Measurements from ENCODE around the gene PNKP. TPM values are rescaled to one million over a fixed set of nuclear protein-coding genes. Genes with fewer than 3 reads are reported as not detected.

Gene PNKP
- total and polyA plus RNA-seq, 10 of the 15 experiments (the other 5 are each of a cell fraction or from before 2014, with no cell fraction given) = 2.9 to 82.3 (median 33.2) TPM

- Histone ChIP-seq H3K79me2 (ENCODE audit: control insufficient read depth, insufficient read depth, low read length) (no peaks in the 10 kb centered on the region), H3K9ac (ENCODE audit: control insufficient read depth, insufficient read depth, low read length) (no peak overlapping the region), H3K4me2 (ENCODE audit: control insufficient read depth, insufficient read depth) (no peak overlapping the region), H3K27me3 (replicated peaks in 1 of 2; ENCODE audit: control insufficient read depth in 2 of 2, insufficient read depth in 2 of 2, low read length in 1 of 2) (no peaks in the 10 kb centered on the region), H3K4me3 (no peak overlapping the region), H3K27ac (ENCODE audit: control insufficient read depth, insufficient read depth) (no peak overlapping the region), H3K4me1 (ENCODE audit: control insufficient read depth, insufficient read depth, low read length) (no peaks in the 10 kb centered on the region), H3K36me3 (ENCODE audit: control insufficient read depth in 2 of 2, insufficient read depth in 2 of 2, low read length in 1 of 2) (peaks cover 16 to 23% of the 10 kb centered on the region in 2 experiments), H3K9me3 (replicated peaks; ENCODE audit: control insufficient read depth, insufficient read depth, low read length) (no peaks in the 10 kb centered on the region), H4K20me1 (ENCODE audit: control insufficient read depth, insufficient read depth) (no peaks in the 10 kb centered on the region), H2AFZ (ENCODE audit: control insufficient read depth, low read depth, low read length) (no peak overlapping the region)
- in situ Hi-C loops (cut with MboI) (no loop called here), intact Hi-C loops (cut with micrococcal nuclease; ENCODE audit: unreplicated experiment) (no loop called here)
- no TSS peak for BruUV-seq (replicated peaks)
- RAD21 ChIA-PET (ENCODE audit: unreplicated experiment) = no interaction called here
- CTCF ChIA-PET = interaction anchor here (1.2 kb wide), 1 partner anchor 101 kb away, joined by 3 read pairs; no protein-coding TSS in a partner anchor
- DNase-seq (ENCODE audit: low read depth, low spot score) (no peak), FAIRE-seq (no peak), ATAC-seq (no peak)
- SMC1A ChIA-PET (ENCODE audit: uncharacterized antibody, unreplicated experiment) = no interaction called here
- POLR2A ChIA-PET = no interaction called here
- WGBS (ENCODE audit: insufficient coverage, insufficient replicate concordance, low lambda C conversion rate, missing lambda C conversion rate) = 90% methylated on average over 5 of the region's 5 CpGs
- TF ChIP-seq, protein P1, sequence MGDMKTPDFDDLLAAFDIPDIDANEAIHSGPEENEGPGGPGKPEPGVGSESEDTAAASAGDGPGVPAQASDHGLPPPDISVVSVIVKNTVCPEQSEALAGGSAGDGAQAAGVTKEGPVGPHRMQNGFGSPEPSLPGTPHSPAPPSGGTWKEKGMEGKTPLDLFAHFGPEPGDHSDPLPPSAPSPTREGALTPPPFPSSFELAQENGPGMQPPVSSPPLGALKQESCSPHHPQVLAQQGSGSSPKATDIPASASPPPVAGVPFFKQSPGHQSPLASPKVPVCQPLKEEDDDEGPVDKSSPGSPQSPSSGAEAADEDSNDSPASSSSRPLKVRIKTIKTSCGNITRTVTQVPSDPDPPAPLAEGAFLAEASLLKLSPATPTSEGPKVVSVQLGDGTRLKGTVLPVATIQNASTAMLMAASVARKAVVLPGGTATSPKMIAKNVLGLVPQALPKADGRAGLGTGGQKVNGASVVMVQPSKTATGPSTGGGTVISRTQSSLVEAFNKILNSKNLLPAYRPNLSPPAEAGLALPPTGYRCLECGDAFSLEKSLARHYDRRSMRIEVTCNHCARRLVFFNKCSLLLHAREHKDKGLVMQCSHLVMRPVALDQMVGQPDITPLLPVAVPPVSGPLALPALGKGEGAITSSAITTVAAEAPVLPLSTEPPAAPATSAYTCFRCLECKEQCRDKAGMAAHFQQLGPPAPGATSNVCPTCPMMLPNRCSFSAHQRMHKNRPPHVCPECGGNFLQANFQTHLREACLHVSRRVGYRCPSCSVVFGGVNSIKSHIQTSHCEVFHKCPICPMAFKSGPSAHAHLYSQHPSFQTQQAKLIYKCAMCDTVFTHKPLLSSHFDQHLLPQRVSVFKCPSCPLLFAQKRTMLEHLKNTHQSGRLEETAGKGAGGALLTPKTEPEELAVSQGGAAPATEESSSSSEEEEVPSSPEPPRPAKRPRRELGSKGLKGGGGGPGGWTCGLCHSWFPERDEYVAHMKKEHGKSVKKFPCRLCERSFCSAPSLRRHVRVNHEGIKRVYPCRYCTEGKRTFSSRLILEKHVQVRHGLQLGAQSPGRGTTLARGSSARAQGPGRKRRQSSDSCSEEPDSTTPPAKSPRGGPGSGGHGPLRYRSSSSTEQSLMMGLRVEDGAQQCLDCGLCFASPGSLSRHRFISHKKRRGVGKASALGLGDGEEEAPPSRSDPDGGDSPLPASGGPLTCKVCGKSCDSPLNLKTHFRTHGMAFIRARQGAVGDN (IDR thresholded peaks at IDR 0.05) = no peak
- TF ChIP-seq EP300 (IDR thresholded peaks at IDR 0.05; ENCODE audit: borderline replicate concordance in 1 of 2, control insufficient read depth in 1 of 2, low read depth in 2 of 2, low read length in 2 of 2) (no peak), SUZ12 (IDR thresholded peaks at IDR 0.05; ENCODE audit: unreplicated experiment) (no peak), TCF12 (IDR thresholded peaks at IDR 0.05; ENCODE audit: low read depth, low read length) (no peak), CHD2 (IDR thresholded peaks at IDR 0.05; ENCODE audit: borderline replicate concordance, low read depth, low read length) (no peak), CHD1 (IDR thresholded peaks at IDR 0.05; ENCODE audit: low read depth, low read length) (no peak), BACH1 (IDR thresholded peaks at IDR 0.05; ENCODE audit: borderline replicate concordance) (no peak)
- TF ChIP-seq, protein P2, sequence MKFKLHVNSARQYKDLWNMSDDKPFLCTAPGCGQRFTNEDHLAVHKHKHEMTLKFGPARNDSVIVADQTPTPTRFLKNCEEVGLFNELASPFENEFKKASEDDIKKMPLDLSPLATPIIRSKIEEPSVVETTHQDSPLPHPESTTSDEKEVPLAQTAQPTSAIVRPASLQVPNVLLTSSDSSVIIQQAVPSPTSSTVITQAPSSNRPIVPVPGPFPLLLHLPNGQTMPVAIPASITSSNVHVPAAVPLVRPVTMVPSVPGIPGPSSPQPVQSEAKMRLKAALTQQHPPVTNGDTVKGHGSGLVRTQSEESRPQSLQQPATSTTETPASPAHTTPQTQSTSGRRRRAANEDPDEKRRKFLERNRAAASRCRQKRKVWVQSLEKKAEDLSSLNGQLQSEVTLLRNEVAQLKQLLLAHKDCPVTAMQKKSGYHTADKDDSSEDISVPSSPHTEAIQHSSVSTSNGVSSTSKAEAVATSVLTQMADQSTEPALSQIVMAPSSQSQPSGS (IDR thresholded peaks at IDR 0.05; ENCODE audit: low read length) = no peak
- TF ChIP-seq, protein P3, sequence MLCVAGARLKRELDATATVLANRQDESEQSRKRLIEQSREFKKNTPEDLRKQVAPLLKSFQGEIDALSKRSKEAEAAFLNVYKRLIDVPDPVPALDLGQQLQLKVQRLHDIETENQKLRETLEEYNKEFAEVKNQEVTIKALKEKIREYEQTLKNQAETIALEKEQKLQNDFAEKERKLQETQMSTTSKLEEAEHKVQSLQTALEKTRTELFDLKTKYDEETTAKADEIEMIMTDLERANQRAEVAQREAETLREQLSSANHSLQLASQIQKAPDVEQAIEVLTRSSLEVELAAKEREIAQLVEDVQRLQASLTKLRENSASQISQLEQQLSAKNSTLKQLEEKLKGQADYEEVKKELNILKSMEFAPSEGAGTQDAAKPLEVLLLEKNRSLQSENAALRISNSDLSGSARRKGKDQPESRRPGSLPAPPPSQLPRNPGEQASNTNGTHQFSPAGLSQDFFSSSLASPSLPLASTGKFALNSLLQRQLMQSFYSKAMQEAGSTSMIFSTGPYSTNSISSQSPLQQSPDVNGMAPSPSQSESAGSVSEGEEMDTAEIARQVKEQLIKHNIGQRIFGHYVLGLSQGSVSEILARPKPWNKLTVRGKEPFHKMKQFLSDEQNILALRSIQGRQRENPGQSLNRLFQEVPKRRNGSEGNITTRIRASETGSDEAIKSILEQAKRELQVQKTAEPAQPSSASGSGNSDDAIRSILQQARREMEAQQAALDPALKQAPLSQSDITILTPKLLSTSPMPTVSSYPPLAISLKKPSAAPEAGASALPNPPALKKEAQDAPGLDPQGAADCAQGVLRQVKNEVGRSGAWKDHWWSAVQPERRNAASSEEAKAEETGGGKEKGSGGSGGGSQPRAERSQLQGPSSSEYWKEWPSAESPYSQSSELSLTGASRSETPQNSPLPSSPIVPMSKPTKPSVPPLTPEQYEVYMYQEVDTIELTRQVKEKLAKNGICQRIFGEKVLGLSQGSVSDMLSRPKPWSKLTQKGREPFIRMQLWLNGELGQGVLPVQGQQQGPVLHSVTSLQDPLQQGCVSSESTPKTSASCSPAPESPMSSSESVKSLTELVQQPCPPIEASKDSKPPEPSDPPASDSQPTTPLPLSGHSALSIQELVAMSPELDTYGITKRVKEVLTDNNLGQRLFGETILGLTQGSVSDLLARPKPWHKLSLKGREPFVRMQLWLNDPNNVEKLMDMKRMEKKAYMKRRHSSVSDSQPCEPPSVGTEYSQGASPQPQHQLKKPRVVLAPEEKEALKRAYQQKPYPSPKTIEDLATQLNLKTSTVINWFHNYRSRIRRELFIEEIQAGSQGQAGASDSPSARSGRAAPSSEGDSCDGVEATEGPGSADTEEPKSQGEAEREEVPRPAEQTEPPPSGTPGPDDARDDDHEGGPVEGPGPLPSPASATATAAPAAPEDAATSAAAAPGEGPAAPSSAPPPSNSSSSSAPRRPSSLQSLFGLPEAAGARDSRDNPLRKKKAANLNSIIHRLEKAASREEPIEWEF (IDR thresholded peaks at IDR 0.05; ENCODE audit: insufficient replicate concordance, low read depth, low read length) = no peak
- TF ChIP-seq, protein P4, sequence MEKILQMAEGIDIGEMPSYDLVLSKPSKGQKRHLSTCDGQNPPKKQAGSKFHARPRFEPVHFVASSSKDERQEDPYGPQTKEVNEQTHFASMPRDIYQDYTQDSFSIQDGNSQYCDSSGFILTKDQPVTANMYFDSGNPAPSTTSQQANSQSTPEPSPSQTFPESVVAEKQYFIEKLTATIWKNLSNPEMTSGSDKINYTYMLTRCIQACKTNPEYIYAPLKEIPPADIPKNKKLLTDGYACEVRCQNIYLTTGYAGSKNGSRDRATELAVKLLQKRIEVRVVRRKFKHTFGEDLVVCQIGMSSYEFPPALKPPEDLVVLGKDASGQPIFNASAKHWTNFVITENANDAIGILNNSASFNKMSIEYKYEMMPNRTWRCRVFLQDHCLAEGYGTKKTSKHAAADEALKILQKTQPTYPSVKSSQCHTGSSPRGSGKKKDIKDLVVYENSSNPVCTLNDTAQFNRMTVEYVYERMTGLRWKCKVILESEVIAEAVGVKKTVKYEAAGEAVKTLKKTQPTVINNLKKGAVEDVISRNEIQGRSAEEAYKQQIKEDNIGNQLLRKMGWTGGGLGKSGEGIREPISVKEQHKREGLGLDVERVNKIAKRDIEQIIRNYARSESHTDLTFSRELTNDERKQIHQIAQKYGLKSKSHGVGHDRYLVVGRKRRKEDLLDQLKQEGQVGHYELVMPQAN (conservative IDR thresholded peaks at IDR 0.05) = no peak
Observed at GRCh38 chr19:49837009-49837310, 30.4 kb downstream of the PNKP start.
